Right lobe of liver (tissue), 4 donors: Measurements from ENCODE around the gene ZNF221.

Experiments used
- CTCF ChIP-seq, 4 donors: fragments of 200-600 bp in 3 of 4; fragments of 450-650 bp in 1 of 4; IDR thresholded peaks; one replicate each; pipeline versions ENCODE4 v1.5.1 to v1.8.0; 2016 to 2022; ENCODE audit warnings: antibody characterized with exemption in 4 of 4, mild to moderate bottlenecking in 2 of 4
- POLR2A ChIP-seq: fragments of 450-650 bp; IDR thresholded peaks from one replicate; pipeline ENCODE4 v1.6.1; 2017; ENCODE audit warnings: antibody characterized with exemption, mild to moderate bottlenecking
- donor health status: DM: no; HTN: no; CAD: no.
- donor health status: DM: no; HTN: no; CAD: no.
- donor health status: DM: no; HTN: yes; CAD: no.

GRCh38 chr19:43984687-43985000 lies 33.6 kb downstream of the ZNF221 start:
- TF ChIP-seq CTCF (IDR thresholded peaks at IDR 0.05) (no peak), POLR2A (no peak)
